ENCODE results near the gene FGB. TPM values are rescaled to one million over a fixed set of nuclear protein-coding genes. Genes with fewer than 3 reads are reported as not detected.

Gene FGB
- total RNA-seq: not detected in 2 replicates

DNA sequence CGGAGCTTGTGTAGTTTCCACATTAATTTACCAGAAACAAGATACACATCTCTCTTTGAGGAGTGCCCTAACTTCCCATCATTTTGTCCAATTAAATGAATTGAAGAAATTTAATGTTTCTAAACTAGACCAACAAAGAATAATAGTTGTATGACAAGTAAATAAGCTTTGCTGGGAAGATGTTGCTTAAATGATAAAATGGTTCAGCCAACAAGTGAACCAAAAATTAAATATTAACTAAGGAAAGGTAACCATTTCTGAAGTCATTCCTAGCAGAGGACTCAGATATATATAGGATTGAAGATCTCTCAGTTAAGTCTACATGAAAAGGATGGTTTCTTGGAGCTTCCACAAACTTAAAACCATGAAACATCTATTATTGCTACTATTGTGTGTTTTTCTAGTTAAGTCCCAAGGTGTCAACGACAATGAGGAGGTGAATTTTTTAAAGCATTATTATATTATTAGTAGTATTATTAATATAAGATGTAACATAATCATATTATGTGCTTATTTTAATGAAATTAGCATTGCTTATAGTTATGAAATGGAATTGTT lies at the start of gene FGB:
FGB (plus strand) TSS at position 315 of the 558 bp plus-strand sequence; CDS start at position 323, 8 bp downstream.
- CTCF ChIA-PET: no interaction called here
- no peaks in the 10 kb centered on the region for H3K9me3 Mint-ChIP-seq
- no peak within 1 kb of the TSS for H3K27ac Mint-ChIP-seq
- intact Hi-C loops (cut with micrococcal nuclease): loop anchor here (5.0 kb wide), 1 partner anchor 215 kb away; no protein-coding TSS in a partner anchor
- TF ChIP-seq CTCF (IDR thresholded peaks at IDR 0.05): no peak
- POLR2A ChIA-PET: no interaction called here
- no peaks in the 10 kb centered on the region for H3K36me3 Mint-ChIP-seq (ENCODE audit: low read depth)
- H3K4me3 Mint-ChIP-seq: no peak within 1 kb of the TSS
- H3K4me1 Mint-ChIP-seq: no peaks in the 10 kb centered on the region
- H3K27me3 Mint-ChIP-seq: peaks cover 14% of the 10 kb centered on the region
- ATAC-seq (ENCODE audit: low read depth): no peak
- DNase-seq: no peak

- no peaks in the 10 kb centered on the region for H3K9me3 Mint-ChIP-seq
- CTCF ChIA-PET: interaction anchor here (1.2 to 2.9 kb wide), 2 partner anchors 11 to 13 kb away, joined by 3 to 8 read pairs; no protein-coding TSS in a partner anchor
- intact Hi-C loops (cut with micrococcal nuclease): no loop called here
- peaks cover 34% of the 10 kb centered on the region for H3K27me3 Mint-ChIP-seq
- H3K4me3 Mint-ChIP-seq: no peak overlapping the region
- POLR2A ChIA-PET: no interaction called here
- ATAC-seq (ENCODE audit: low read depth) (no peak), DNase-seq (no peak)
- H3K4me1 Mint-ChIP-seq: peaks cover 7% of the 10 kb centered on the region
- H3K27ac Mint-ChIP-seq: no peak overlapping the region
- no peaks in the 10 kb centered on the region for H3K36me3 Mint-ChIP-seq (ENCODE audit: low read depth)
- no peak for TF ChIP-seq CTCF (IDR thresholded peaks at IDR 0.05)
Observed at GRCh38 chr4:154516318-154517029, 46.3 kb upstream of the FGB start.

- DNase-seq (no peak), ATAC-seq (ENCODE audit: low read depth) (no peak)
- Mint-ChIP-seq H3K27ac (no peak overlapping the region), H3K4me3 (no peak overlapping the region), H3K36me3 (ENCODE audit: low read depth) (no peaks in the 10 kb centered on the region), H3K4me1 (peaks cover 3% of the 10 kb centered on the region), H3K27me3 (peaks cover 37% of the 10 kb centered on the region), H3K9me3 (no peaks in the 10 kb centered on the region)
- CTCF ChIA-PET: interaction anchor here (2.9 kb wide), 1 partner anchor 12 kb away, joined by 8 read pairs; no protein-coding TSS in a partner anchor
- intact Hi-C loops (cut with micrococcal nuclease): no loop called here
- TF ChIP-seq CTCF (IDR thresholded peaks at IDR 0.05): no peak
- POLR2A ChIA-PET: no interaction called here
Observed at GRCh38 chr4:154517591-154517990, 45.2 kb upstream of the FGB start.

GRCh38 chr4:154519214-154519613 lies 43.6 kb upstream of the FGB start:
- CTCF ChIA-PET: interaction anchor here (0.9 kb wide), 1 partner anchor 13 kb away, joined by 3 read pairs; no protein-coding TSS in a partner anchor
- intact Hi-C loops (cut with micrococcal nuclease): no loop called here
- H3K36me3 Mint-ChIP-seq (ENCODE audit: low read depth): no peaks in the 10 kb centered on the region

More at GRCh38 chr4:154519214-154519613, 43.6 kb upstream of the FGB start:
- no peak overlapping the region for H3K4me3 Mint-ChIP-seq
- TF ChIP-seq CTCF (IDR thresholded peaks at IDR 0.05): no peak
- POLR2A ChIA-PET: no interaction called here
- H3K27me3 Mint-ChIP-seq: peaks cover 37% of the 10 kb centered on the region
- ATAC-seq (ENCODE audit: low read depth) (no peak), DNase-seq (no peak)
- no peaks in the 10 kb centered on the region for H3K4me1 Mint-ChIP-seq
- no peak overlapping the region for H3K27ac Mint-ChIP-seq
- H3K9me3 Mint-ChIP-seq: no peaks in the 10 kb centered on the region
